H1 (cell line): ENCODE data around the gene CXCL1. TPM values are rescaled to one million over a fixed set of nuclear protein-coding genes. Genes with fewer than 3 reads are reported as not detected.

Source experiments
- TAF1 ChIP-seq: IDR thresholded peaks from 2 replicates; pipeline ENCODE4 v1.6.1; 2011; ENCODE audit warnings: mild to moderate bottlenecking, low read depth, low read length
- polyA plus RNA-seq, 7 experiments: library from polyadenylated mRNA; depleted of rRNA in 3 of 7; stranded (reverse) in 5 of 7; unstranded in 2 of 7; fragments of >200 nt in 5 of 7; fragments of 200-250 nt in 2 of 7; gene quantifications; 1 replicate in 5 of 7; 2 replicates in 1 of 7; 4 replicates in 1 of 7; pipeline versions ENCODE4 v1.2.1 to v1.2.3, GENCODE V29; 2011 to 2013; ENCODE audit warnings: missing spikeins in 2 of 7, mixed read lengths in 2 of 7
- total RNA-seq: library from RNA; stranded (reverse); fragmentation: NEBNext Ultra II Directional; extraction: Animal tissue kit (Norgen Biotek cat#: 25700); gene quantifications from 2 replicates; pipeline ENCODE4 v1.2.1, GENCODE V29; 2021

The CXCL1 gene
- total and polyA plus RNA-seq, 2 of the 8 experiments (the other 6 are each of a cell fraction or from before 2014, with no cell fraction given): 0.77 to 0.80 TPM

DNA sequence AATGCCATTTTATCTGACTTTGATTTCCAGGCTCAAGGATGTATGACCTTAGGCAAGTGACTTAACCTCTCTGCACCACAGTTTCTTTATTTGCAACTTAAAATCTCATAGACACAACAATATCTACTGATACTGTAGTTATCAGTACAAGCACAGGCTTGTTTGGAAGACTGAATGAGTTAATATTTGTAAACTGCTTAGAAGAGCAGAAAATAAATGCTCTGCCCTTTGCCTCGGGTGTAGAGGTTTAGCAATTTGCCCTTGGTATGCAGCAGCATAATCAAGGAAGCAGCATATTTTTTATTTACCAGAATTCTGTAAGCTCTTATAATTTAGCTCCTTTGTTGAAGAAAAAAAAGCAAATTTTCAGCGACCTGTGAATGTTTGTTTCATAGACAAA lies 2.9 kb upstream of the CXCL1 start (continued):
- no peak for TF ChIP-seq TAF1
- TF ChIP-seq, all 59 proteins: peak for 0
